ENCODE measurements around the gene EFHD1. TPM values are rescaled to one million over a fixed set of nuclear protein-coding genes. Genes with fewer than 3 reads are reported as not detected.

EFHD1 gene
- total and polyA plus RNA-seq, 9 of the 15 experiments (the other 6 are each of a cell fraction or from before 2014, with no cell fraction given), result 0.66 to 9.1 (median 2.0) TPM

GRCh38 chr2:232603283-232603682, 30.1 kb upstream of the EFHD1 start:
- no peaks in the 10 kb centered on the region for H3K36me3 ChIP-seq (ENCODE audit: control insufficient read depth, insufficient read depth, low read length)
- no peak overlapping the region for H2AFZ ChIP-seq (ENCODE audit: low read depth, low read length)
- no peak overlapping the region for H3K9ac ChIP-seq (ENCODE audit: insufficient read depth in 1 of 2, low read depth in 2 of 2, low read length in 2 of 2)
- in situ Hi-C loops (cut with MboI) (loop anchor here (25.0 kb wide), 1 partner anchor 659 kb away; the partner anchor contains the start of gene ATG16L1), intact Hi-C loops (cut with micrococcal nuclease) (loop anchor here (10.0 kb wide), 1 partner anchor 422 kb away; no protein-coding TSS in a partner anchor)
- POLR2A ChIA-PET, result interaction anchor here (0.6 to 1.2 kb wide), 2 partner anchors 12 to 141 kb away, joined by 3 read pairs; no protein-coding TSS in a partner anchor
- FAIRE-seq (no peak), DNase-seq (ENCODE audit: extremely low read depth in 1 of 4, low spot score in 3 of 4) (no peak), ATAC-seq (no peak)
- BruUV-seq (replicated peaks), result no TSS peak
- CTCF ChIA-PET (ENCODE audit: low intra/inter-chr PET ratio), result interaction anchor here (0.6 kb wide), 1 partner anchor 115 kb away, joined by 3 read pairs; no protein-coding TSS in a partner anchor
- no peak overlapping the region for H3K4me3 ChIP-seq
- no peak overlapping the region for H3K27ac ChIP-seq (ENCODE audit: extremely low read depth, low read depth, low read length)
- no peaks in the 10 kb centered on the region; the same call in 1 of the 2 replicates for H4K20me1 ChIP-seq (replicated peaks; ENCODE audit: control insufficient read depth, insufficient read depth, low read length)
- H3K9me3 ChIP-seq (replicated peaks; ENCODE audit: control insufficient read depth, insufficient read depth, low read depth, low read length), result no peaks in the 10 kb centered on the region
- no peak overlapping the region for H3K4me2 ChIP-seq (ENCODE audit: insufficient read depth, low read length)
- peaks cover 0 to 14% of the 10 kb centered on the region in 2 experiments; a peak in 2 of 5 replicates for H3K4me1 ChIP-seq (replicated peaks in 1 of 2; ENCODE audit: control insufficient read depth in 2 of 2, insufficient read depth in 2 of 2, low read length in 2 of 2)
- 0% methylated on average over 3 of the region's 3 CpGs for WGBS (ENCODE audit: insufficient coverage, low coverage, missing lambda C conversion rate)
- H3K9me1 ChIP-seq (ENCODE audit: control insufficient read depth, insufficient read depth, low read length), result no peaks in the 10 kb centered on the region
- H3K27me3 ChIP-seq (ENCODE audit: control insufficient read depth in 2 of 2, insufficient read depth in 2 of 2, low read length in 2 of 2), result peaks cover 2 to 25% of the 10 kb centered on the region in 2 experiments; a peak in 3 of 5 replicates
- TF ChIP-seq ZNF512 (tag; IDR thresholded peaks at IDR 0.05) (peak; percentile 71), SIRT6 (IDR thresholded peaks at IDR 0.05; ENCODE audit: low read depth, low read length) (no peak), ZNF311 (CRISPR knock-in tag; IDR thresholded peaks at IDR 0.05) (no peak)
- no peaks in the 10 kb centered on the region for H3K79me2 ChIP-seq (ENCODE audit: control insufficient read depth, insufficient read depth, low read length)

Measured in K562 (cell line).